Measurements from ENCODE around the gene WDR74. TPM values are rescaled to one million over a fixed set of nuclear protein-coding genes. Genes with fewer than 3 reads are reported as not detected.
"Not testable (repeated sequence)": the region's sequence is repeated elsewhere in the genome, so short reads cannot be mapped to it uniquely, and the experiment has no call there.

Gene WDR74
- total RNA-seq, 1 donor from 2014 or later: 124 TPM

GRCh38 chr11:62831520-62832335 is 7.7 kb downstream of the WDR74 start, which contains the start of gene STX5:
Gene STX5 (minus strand): TSS chr11:62832051. CDS start chr11:62831243, 808 bp downstream.
- POLR2A ChIA-PET: interaction anchor here (0.5 to 3.4 kb wide), 52 partner anchors 9 to 1486 kb away, joined by 3 to 262 read pairs (median 5); partner anchors contain the start of genes B3GAT3, BSCL2, C11orf98 and CSKMT
- Mint-ChIP-seq H3K4me3 (peak within 1 kb of the TSS; percentile 100), H3K27ac (peak within 1 kb of the TSS; percentile 100), H3K36me3 (ENCODE audit: low read depth) (peaks cover 68% of the 10 kb centered on the region), H3K9me3 (no peaks in the 10 kb centered on the region), H3K4me1 (peaks cover 47% of the 10 kb centered on the region), H3K27me3 (no peaks in the 10 kb centered on the region)
- DNase-seq (peak; percentile 98), ATAC-seq (ENCODE audit: low read depth) (peak; percentile 91)
- TF ChIP-seq CTCF (IDR thresholded peaks at IDR 0.05): no peak
- CTCF ChIA-PET: interaction anchor here (0.7 to 2.0 kb wide), 3 partner anchors 10 to 45 kb away, joined by 3 to 11 read pairs (median 6); partner anchors contain the start of gene TMEM179B
- intact Hi-C loops (cut with micrococcal nuclease): loop anchor here (1.0 to 5.0 kb wide), 8 partner anchors 8 to 259 kb away; partner anchors contain the start of genes EEF1G, NXF1, POLR2G and TMEM179B

GRCh38 chr11:62830904-62831519 is 8.4 kb downstream of the WDR74 start:
- intact Hi-C loops (cut with micrococcal nuclease): loop anchor here (1.0 to 5.0 kb wide), 6 partner anchors 8 to 259 kb away; partner anchors contain the start of genes EEF1G, NXF1, POLR2G and TMEM179B
- H3K27ac Mint-ChIP-seq: peak overlapping the region; percentile 100
- DNase-seq: no peak
- H3K36me3 Mint-ChIP-seq (ENCODE audit: low read depth): peaks cover 67% of the 10 kb centered on the region
- POLR2A ChIA-PET: interaction anchor here (0.6 to 5.0 kb wide), 45 partner anchors 9 to 288 kb away, joined by 3 to 262 read pairs (median 8); partner anchors contain the start of genes B3GAT3, BSCL2, C11orf98 and CSKMT
- CTCF ChIA-PET: interaction anchor here (2.0 kb wide), 1 partner anchor 44 kb away, joined by 11 read pairs; the partner anchor contains the start of gene TMEM179B
- no peak for TF ChIP-seq CTCF (IDR thresholded peaks at IDR 0.05)
- H3K27me3 Mint-ChIP-seq: no peaks in the 10 kb centered on the region
- no peaks in the 10 kb centered on the region for H3K9me3 Mint-ChIP-seq
- H3K4me1 Mint-ChIP-seq: peaks cover 43% of the 10 kb centered on the region
- peak overlapping the region; percentile 100 for H3K4me3 Mint-ChIP-seq
- no peak for ATAC-seq (ENCODE audit: low read depth)

- POLR2A ChIA-PET: interaction anchor here (1.7 to 5.0 kb wide), 3 partner anchors 12 to 23 kb away, joined by 8 to 59 read pairs (median 28); partner anchors contain the start of genes NXF1 and WDR74
- CTCF ChIA-PET: interaction anchor here (1.4 kb wide), 1 partner anchor 42 kb away, joined by 4 read pairs; no protein-coding TSS in a partner anchor
- peaks cover 31% of the 10 kb centered on the region for H3K4me1 Mint-ChIP-seq
- H3K27ac Mint-ChIP-seq; DNase-seq; intact Hi-C loops (cut with micrococcal nuclease); H3K4me3 Mint-ChIP-seq; ATAC-seq (ENCODE audit: low read depth); H3K27me3 Mint-ChIP-seq; H3K9me3 Mint-ChIP-seq: not testable (repeated sequence)
- H3K36me3 Mint-ChIP-seq (ENCODE audit: low read depth): peaks cover 69% of the 10 kb centered on the region
Observed at GRCh38 chr11:62828130-62828529, 11.3 kb downstream of the WDR74 start.

GRCh38 chr11:62823677-62824076 is 15.7 kb downstream of the WDR74 start:
- Mint-ChIP-seq H3K27ac (no peak overlapping the region), H3K4me3 (no peak overlapping the region), H3K36me3 (ENCODE audit: low read depth) (peaks cover 79% of the 10 kb centered on the region)

More at GRCh38 chr11:62823677-62824076, 15.7 kb downstream of the WDR74 start:
- no peak for DNase-seq
- Mint-ChIP-seq H3K27me3 (no peaks in the 10 kb centered on the region), H3K9me3 (no peaks in the 10 kb centered on the region), H3K4me1 (peaks cover 3% of the 10 kb centered on the region)
- ChIA-PET CTCF (no interaction called here), POLR2A (interaction anchor here (0.5 to 1.5 kb wide), 7 partner anchors 11 to 1064 kb away, joined by 3 to 5 read pairs (median 4); partner anchors contain the start of gene TMEM179B)
- TF ChIP-seq CTCF (IDR thresholded peaks at IDR 0.05): no peak
- intact Hi-C loops (cut with micrococcal nuclease): no loop called here
- no peak for ATAC-seq (ENCODE audit: low read depth)

Measured in activated B cell treated with CpG ODN at 0.5 μM for 24 hours (primary cell).